ENCODE measurements around the gene LAMA3. TPM values are rescaled to one million over a fixed set of nuclear protein-coding genes. Genes with fewer than 3 reads are reported as not detected.
A peak's percentile ranks its signal among the peaks of the same experiment; 100 is the strongest.

LAMA3 gene
- total RNA-seq, 1 donor from 2014 or later, result 126 TPM

GRCh38 chr18:23683671-23684070, 5.6 kb upstream of the LAMA3 start:
- Histone ChIP-seq H3K4me3 (ENCODE audit: low read depth, low read length) (no peak overlapping the region), H3K27me3 (ENCODE audit: control insufficient read depth, insufficient read depth, low read length) (no peaks in the 10 kb centered on the region), H3K36me3 (ENCODE audit: control insufficient read depth, insufficient read depth, low read length) (no peaks in the 10 kb centered on the region)
- DNase-seq (ENCODE audit: low read depth), result no peak
- TF ChIP-seq CTCF (IDR thresholded peaks at IDR 0.05; ENCODE audit: insufficient read depth, low read length, poor library complexity, severe bottlenecking), result no peak

- Histone ChIP-seq H3K36me3 (ENCODE audit: control insufficient read depth, insufficient read depth, low read length) (no peaks in the 10 kb centered on the region), H3K4me3 (ENCODE audit: low read depth, low read length) (no peak overlapping the region), H3K27me3 (ENCODE audit: control insufficient read depth, insufficient read depth, low read length) (no peaks in the 10 kb centered on the region)
- no peak for DNase-seq (ENCODE audit: low read depth)
- TF ChIP-seq CTCF (IDR thresholded peaks at IDR 0.05; ENCODE audit: insufficient read depth, low read length, poor library complexity, severe bottlenecking), result no peak
Observed at GRCh38 chr18:23684515-23685197, 4.6 kb upstream of the LAMA3 start.

- Histone ChIP-seq H3K36me3 (ENCODE audit: control insufficient read depth, insufficient read depth, low read length) (no peaks in the 10 kb centered on the region), H3K27me3 (ENCODE audit: control insufficient read depth, insufficient read depth, low read length) (no peaks in the 10 kb centered on the region), H3K4me3 (ENCODE audit: low read depth, low read length) (no peak overlapping the region)
- no peak for TF ChIP-seq CTCF (IDR thresholded peaks at IDR 0.05; ENCODE audit: insufficient read depth, low read length, poor library complexity, severe bottlenecking)
- no peak for DNase-seq (ENCODE audit: low read depth)
Observed at GRCh38 chr18:23688528-23688927, 725 bp upstream of the LAMA3 start.

GRCh38 chr18:23689616-23690504, 607 bp downstream of the LAMA3 start:
- Histone ChIP-seq H3K36me3 (ENCODE audit: control insufficient read depth, insufficient read depth, low read length) (no peaks in the 10 kb centered on the region), H3K4me3 (ENCODE audit: low read depth, low read length) (peak overlapping the region; percentile 53), H3K27me3 (ENCODE audit: control insufficient read depth, insufficient read depth, low read length) (no peaks in the 10 kb centered on the region)
- no peak for DNase-seq (ENCODE audit: low read depth)
- no peak for TF ChIP-seq CTCF (IDR thresholded peaks at IDR 0.05; ENCODE audit: insufficient read depth, low read length, poor library complexity, severe bottlenecking)

- DNase-seq (ENCODE audit: low read depth), result no peak
- no peak for TF ChIP-seq CTCF (IDR thresholded peaks at IDR 0.05; ENCODE audit: insufficient read depth, low read length, poor library complexity, severe bottlenecking)
- H3K36me3 ChIP-seq (ENCODE audit: control insufficient read depth, insufficient read depth, low read length), result no peaks in the 10 kb centered on the region
- H3K27me3 ChIP-seq (ENCODE audit: control insufficient read depth, insufficient read depth, low read length), result no peaks in the 10 kb centered on the region
- peak overlapping the region; percentile 53 for H3K4me3 ChIP-seq (ENCODE audit: low read depth, low read length)
Observed at GRCh38 chr18:23690505-23691068, 1.3 kb downstream of the LAMA3 start.

Data from kidney epithelial cell (primary cell).